ENCODE measurements around the gene MACROD2.

MACROD2 gene

DNA sequence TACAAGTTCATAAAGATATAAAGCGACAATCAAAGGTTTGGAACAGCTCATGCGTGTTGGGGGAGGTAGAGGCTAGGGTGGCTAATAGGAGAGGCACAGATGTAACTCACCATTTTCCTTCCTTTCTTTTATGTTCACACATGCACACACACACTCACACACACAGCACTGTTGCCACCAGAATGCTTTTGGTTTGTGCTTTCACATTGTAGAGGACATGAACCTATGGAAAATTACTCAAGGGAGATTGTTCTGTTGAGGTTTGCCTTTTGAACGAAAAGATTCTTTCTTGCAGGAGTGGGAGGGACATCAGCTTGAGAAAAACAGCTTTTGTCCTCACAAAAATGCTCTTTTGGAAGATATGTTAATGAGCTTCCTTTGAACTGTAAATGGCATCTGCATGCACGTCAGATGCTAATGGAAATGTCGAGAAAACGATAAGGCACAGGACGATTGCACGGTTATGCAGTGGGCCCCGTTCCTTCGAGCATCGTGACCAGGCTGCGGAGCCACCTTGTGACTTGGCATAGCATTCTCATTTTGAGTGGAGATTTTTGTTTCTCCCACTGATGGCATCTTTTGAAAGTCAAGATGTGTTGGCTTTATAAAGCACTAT is 1853.8 kb downstream of the MACROD2 start:
- no peak for ATAC-seq

DNA sequence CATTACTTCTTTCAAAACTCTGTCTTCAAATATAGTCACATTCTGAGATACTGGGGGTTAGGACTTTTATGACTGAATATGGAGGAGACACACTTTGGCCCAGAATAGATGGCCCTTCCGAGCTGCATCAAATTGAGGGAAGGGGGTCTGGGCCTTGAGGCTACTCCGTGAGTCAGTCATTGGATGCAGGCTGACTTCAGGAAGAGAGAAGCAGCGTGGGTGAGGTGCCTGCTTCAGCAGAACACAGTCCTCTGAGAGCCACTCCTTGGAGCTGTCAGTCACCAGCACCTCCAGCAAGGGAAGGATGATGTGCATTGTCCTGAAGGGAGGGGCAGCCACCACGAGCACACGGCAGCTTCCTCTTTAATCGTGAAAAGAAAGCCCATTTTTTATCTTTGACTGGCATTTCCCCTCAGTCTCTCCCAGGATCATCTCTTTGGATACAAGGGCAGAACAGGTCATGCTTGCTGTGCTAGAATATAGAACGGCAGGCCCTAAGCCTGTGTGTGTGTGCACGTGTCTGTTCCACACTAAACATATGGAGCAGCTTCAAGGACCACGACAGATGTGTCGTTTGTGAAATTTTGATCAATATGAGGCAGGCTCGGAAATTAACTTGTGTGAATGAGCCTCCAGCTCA is 1856.4 kb downstream of the MACROD2 start:
- no peak for ATAC-seq

DNA sequence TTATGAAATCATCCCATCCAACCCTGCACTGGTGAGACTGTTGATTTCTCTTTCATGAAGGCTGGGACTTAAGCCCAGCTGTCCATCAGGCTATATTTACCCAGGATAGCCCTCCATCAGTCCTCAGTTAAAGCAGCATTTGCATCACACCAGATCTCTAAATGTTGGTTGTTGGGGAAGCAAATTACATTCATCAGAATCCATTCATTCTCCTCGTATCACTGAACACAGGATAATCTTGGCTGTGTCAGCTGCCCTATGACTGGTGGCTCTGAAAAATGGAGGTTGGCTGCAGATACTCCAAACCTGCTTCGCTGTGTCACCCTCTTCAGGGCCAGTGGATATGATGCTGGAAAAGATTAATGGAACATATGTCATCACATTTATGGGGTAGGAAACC is 1859.6 kb downstream of the MACROD2 start:
- no peak for ATAC-seq

DNA sequence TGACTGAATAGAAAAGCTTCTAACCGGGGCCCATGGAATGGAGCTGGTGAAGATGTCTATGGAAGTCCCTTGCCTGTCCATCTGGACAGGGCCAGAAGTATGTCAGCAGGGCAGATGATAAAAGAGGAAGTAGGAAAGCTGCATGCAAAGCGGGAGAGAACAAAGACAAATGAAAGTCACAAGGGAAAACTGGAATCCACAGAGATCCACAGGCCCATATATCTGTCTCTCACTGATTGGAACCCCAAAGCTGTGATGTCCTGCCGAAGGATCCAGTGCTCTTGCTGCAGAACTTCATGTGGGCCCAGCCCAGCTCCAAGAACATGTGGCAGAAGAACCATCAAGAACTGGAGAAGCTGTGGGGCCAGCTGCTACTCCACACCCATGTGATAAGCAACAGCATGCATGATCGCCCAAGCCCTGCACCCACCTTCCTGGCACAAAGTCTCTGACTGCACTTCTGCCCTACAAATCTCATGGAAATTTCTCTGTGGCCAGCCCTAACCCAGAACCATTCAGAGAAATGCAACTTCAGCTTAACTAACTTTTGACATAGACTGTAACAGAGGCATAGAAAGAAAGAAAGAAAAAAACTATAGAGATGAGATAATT is 1862.0 kb downstream of the MACROD2 start:
- ATAC-seq, result no peak

DNA sequence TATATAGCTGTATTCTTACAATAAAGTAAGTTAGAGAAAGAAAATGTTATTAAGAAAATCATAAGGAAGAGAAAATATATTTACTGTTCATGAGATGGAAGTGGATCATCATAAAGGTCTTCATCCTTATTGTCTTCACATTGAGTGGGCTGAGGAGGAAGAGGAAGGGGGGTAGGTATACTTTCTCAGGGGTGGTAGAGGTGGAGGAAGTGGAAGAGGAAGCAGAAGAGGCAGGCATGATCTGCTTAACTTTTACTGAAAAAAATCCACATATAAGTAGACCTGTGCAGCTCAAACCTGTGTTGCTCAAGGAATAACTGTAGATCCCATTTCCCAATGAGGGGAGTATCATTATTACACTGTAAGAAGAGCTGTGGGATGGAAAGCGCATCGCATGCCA is 1863.7 kb downstream of the MACROD2 start:
- ATAC-seq, result no peak

DNA sequence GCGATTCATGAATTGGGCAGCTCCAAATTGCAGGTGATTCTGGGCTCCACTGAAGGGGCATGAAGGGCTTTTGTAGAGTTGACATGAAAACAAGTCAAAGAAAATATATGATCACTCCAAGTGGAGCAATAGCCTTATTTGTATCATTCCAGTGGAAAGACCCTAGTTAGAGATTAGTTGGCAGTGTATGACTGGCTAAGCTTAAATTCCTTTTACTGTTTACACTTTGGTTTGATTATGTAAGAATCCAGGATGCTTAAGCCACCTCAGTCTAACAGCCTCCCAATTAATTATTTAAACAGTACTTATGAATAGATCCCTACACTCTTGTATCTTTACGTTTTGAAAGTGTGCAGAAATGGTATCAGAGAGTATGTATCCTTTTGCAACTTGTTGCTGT is 1865.5 kb downstream of the MACROD2 start:
- no peak for ATAC-seq

DNA sequence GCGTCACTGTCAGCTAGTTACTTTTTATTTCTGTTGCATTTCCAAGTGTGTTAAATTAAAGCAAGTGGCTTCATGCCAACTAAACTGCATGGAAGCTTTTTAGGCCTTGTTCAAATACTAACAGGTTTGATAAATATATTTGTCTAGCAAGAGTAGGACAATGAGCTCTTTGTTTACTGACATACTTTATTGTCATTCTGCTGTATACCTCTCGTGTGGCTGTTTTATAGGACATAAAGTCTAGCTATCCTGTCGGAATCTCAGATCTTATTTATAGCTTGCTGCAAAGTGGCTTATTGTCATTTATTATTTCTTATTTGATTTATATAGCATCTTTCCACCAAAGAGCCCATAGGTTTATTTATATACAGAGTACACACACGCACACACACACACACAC is 1866.9 kb downstream of the MACROD2 start:
- no peak for ATAC-seq

DNA sequence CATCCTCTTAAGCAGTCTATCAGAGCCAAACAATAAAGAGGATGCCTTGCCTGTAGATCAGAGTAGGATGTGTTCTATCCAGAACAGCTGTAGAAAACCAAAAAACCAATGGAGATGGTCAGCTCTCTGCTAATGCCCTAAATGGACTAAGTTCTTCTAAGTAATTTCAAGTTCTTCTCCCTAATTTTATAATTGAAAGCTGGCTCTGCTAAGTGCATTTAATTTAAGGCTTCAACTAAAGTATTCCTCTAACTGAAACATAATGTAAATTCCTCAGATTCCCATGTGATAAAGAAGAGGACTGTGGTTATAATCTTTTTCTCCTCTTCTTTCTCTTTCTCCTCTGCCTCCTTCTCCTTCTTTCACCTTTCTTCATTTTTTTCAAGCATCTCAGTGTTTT is 1868.4 kb downstream of the MACROD2 start:
- no peak for ATAC-seq

DNA sequence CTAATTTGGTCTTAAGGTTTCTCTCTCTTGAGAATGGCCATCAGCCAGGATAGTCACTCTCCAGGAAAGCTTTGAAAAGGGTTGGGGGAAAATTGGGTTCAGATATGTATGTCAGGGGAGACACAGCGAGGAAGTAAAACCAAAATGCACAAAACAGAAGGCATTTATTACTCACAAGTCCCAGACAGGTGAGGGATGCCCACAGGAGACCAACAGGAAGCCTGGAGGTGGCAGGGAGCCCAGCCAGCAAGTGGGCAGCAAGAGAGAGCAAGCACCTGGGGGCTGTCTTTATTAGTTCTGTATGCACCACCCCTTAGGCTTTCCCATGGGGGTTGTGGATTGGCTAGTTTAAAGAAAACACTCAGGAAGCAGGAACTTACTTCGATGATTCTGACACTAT is 1870.2 kb downstream of the MACROD2 start:
- ATAC-seq, result no peak

DNA sequence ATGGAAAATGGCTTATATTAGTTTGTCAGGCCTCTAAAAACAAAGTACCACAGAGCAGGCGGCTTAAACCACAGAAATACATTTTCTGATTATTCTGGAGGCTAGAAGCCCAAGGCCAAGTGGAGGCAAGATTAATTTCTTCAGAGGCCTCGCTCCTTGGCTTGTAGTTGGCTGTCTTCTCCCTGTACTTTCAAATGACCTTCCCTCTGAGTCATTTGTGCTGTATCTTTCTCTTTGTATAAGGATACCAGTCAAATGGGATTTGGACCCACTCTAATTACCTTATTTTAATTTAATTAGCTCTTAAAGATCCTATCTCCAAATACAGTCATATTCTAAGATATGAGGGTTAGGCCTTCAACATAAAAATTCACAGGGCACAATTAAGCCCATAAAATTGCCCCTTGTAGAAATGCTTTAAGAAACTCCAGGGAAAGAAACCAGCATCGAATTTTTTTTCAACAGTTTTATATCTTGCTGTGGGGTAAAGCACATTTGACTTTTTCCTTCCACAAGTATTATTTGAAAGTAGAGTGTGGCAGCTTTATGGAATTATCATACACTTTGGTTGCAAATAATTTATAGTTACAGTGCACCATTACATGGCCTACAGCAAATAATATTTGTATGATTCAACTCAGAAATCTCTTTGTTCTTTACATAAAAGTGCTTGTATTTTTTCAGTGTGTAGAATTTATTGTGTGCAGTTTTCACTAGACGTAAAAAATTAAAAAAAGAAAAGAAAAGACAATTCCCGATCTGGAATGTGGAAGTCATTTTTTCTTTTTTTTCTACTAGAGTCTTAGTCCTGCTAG is 1871.8 kb downstream of the MACROD2 start:
- no peak for ATAC-seq

DNA sequence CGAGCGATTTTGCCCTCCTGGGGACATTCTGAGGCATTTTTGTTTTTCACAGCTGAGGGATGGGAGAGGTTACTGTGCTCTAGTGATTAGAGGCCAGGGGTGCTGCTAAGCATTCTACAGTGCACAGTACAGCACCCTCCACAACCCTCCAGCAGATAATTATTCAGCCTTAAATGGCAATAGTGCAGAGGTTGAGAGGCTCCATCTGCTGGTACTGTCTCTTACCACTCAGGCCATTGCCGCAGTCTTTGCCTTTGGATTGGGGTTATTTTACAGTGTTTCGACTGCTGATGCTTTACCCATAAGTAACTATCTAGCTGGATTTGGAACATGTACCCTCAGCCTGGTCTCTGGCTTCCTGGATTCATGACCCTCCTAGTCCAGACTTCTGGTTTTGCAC is 1872.6 kb downstream of the MACROD2 start:
- ATAC-seq, result no peak

DNA sequence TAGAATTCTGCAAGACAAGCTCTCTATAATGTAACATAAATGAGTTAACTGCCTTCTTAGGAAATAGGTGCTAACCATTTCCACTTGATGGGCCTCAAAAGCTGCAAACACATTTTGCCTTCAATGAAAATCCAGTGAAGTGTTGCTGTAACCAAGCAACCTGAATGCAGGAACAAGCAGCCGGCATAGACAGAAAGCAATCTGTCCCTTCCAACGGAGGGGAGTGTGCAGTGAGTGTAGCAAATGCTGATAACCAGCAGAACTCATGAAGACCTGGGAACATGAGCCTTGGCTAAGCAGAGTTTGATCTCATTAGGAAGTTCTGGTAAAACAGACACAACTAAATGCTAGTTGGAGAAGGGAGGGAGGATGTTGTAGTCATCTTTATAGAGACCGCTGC is 1880.1 kb downstream of the MACROD2 start:
- no peak for ATAC-seq

DNA sequence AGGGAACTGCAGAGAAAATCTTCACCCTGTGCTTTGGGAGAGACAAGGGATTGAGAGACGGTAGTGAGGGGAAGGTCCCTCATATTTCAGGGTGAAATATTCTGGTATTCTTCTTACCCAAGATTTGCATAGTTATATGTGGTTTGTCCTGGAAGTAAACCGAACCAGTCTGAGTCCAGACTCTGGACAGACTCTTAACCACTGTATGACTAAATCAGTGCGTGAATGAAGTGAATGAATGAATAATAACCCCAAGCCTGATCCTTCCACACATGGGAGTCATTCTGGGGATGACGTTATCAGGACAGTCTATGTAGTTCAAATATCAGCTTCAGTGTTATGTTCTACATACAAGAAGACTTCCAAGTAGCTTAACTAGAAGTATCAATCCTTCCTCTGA is 1887.2 kb downstream of the MACROD2 start:
- ATAC-seq, result no peak

DNA sequence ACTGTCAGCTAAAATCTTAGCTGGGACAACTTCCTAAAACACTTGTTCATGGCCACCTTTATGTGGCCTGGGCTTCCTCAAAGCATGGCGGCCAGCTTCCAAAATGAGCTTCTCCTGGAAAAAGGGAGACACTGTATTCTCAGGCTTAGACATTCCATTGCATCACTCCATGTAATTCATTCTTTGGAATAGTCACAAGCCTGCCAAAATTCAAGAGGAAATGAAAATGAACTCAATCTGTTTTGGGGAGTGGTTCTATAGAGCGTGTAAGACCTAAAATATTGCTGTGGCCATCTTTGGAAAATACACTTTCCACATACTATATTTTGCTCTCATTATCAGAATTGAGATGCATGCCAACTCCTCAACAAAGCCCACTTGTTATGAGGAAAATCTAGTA is 1890.9 kb downstream of the MACROD2 start:
- no peak for ATAC-seq

DNA sequence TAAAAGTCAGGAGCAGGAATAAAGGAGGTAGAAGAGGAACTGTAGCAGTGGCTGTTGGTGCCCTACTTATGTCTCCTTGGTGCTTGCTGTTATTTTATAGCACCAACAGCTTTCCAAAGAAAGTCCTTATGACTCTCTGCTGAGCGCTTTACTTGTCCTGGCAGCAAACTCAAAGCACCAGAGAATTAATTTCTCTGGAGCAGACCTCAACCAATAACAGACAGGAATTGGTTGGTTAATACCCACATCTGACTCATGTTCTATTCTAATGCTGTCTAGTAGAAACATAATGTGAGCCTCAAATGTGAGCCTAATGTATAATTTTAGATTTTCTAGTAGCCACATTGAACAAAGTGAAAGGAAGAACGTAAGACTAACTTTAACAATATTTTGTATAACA is 1892.1 kb downstream of the MACROD2 start:
- ATAC-seq, result no peak

DNA sequence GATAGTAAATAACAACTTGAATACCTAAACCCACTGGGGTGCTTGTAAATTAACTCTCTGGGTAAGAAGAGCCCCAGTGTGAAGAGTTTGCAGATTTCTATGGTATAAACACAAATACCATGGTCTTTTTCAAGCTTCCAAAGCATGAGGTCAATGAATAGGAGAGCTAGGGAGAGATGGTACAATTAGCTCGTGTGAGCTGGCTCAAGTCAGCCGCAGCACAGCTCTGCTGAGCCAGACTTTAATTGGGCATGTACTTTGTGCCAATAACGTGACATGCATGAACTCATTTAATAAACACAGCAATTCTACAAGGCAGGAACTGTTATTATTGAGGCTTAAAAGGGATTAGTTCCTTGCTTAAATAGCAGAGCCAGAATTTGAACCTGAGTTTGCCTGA is 1893.7 kb downstream of the MACROD2 start:
- no peak for ATAC-seq

DNA sequence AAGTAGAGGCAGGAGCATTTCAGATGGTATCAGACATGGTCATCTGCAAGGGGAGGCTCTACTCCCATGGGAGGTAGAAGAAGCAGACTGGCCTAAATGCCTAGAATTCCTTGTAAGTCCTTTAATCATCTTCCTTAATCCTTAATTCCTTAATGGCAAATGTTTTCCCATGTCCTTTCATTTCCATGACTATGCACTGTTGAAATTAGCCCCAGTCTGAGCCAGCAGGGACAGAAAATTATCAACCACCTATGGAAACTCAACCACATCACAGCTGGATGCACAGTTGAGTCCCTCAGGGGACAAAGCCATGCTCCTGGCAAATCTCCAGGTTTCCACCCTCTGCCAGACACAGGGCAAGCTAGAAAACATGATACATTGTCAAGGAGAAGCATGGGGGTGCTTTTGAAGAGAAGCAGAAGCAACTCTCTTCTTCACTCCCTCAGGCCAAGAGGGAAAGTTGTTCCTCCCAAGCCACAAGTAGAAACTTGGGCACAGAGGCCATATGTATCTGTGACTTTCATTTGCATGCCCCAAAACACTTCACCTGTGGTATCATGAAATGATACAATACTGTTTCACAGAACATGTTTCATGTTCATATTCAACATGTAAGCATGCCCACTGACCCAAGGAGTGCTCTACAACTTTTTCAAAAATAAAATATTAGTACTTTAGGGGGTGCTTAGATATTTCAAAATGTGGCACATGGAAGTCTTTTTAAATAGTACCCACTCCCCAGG is 1894.4 kb downstream of the MACROD2 start:
- no peak for ATAC-seq

DNA sequence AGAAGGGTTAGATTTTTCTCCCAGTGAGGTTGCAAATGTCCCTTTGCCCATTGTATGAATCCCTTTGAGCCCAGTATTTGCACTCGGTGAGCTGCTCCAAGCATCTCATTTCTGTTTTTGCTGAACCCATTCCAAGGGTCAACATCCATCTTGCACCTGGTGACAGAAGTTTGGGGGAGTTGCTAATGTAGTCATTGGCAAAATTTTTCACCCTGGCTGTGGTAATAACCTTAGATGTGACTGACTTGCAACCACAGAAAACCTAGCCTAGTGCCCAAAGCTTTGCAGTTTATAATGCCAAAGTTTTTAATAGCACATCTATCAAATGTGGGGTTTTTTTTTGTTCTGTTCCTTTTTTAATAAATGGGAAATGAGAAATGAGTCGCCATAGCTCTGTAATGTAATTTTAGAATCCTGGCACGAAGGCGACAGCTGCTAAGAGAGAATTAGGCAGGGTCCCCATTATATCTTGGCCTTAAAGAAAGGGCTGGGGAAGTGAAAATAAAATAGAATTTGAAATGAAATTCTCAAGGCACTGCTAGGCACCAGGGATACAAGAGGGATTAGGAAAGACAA is 1895.2 kb downstream of the MACROD2 start:
- no peak for ATAC-seq

DNA sequence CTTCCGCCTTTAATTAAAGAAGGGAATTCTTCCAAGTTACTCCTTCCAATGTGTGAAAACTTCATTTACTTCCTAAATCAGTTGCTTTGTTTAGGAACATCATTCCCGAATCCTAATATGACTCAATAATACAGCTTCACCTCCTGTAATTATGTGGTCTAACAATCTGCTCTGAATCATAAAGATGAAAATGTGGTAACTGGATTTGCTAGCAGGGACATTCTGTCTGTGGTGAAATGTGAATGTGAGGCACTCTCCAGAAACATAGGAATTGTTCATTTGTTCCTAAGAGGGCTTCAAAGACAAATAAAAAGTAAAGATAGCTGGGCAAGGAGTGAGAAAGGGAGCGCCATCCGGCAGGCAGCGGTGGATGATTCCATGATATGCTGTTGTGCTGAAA is 1899.8 kb downstream of the MACROD2 start:
- ATAC-seq, result no peak

DNA sequence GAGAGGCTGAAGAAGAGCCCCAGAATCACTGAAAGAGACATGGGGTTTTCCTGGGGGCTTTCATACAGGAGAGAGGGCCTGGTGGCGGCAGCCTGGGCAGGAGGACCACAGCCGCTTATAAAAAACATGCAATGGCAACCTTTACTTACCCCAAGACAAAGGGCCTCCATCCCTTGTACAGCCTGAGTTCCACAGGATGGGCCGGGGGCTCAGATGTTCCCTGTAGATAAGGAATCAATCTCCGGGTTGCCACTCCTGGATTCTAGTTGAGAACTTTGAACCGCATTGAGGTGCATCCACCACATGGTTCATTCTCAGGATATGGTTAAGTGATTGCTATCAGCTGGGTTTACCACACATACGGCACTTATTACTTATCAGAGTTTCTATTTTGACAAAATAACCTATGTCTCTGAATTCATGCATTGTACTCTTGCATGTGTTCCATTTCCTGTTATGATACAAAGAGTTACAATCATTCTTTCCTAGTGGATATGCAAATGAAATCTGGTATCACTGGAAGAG is 1900.3 kb downstream of the MACROD2 start:
- ATAC-seq, result peak in 1 of 2 donors; percentile 63

DNA sequence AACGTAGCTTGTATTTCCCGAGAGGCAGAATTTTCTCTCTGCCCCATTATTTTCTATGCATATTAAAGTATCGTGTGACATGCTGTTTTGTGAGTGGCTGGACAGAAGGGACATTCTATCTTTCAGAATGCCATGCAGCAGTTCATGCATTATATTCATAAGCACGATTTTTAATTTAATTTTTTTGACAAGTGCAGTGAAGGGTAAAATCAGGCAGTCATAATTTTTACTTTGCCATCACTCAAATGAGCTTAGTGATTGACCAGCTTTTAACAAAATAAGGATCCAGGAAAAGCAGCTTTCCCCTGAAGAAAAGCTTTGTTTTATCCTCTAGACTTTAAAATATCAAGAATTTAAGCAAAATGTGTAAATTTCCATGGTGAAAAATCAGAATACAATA is 1904.7 kb downstream of the MACROD2 start:
- ATAC-seq, result no peak

DNA sequence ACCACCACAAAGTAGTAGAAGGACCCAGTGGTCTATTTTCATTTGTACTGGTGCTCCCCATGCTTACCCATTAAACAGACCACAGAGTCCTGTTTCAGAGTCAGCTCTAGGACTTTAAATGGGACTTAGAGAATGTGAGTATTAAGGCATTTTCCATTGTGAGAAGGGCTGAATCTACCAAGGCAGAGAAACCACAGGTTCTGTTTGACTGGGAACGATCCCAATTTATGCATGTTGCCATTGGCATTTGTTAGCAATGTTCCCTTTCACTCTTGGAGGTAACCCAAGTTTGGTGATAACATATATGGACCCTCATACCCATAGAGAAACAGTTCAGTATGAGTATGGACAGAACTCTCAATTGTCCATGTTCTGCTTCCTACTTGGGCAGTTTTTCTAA is 1905.1 kb downstream of the MACROD2 start:
- no peak for ATAC-seq

Data from activated CD4-positive, CD25-positive, alpha-beta regulatory T cell treated with anti-CD3 and anti-CD28 coated beads, Interleukin-2, amount 50 U/mL, for 24 hours (primary cell).